Peyer's patch (tissue), 4 donors: Measurements from ENCODE around the gene HOXA3. TPM values are rescaled to one million over a fixed set of nuclear protein-coding genes. Genes with fewer than 3 reads are reported as not detected.

Experiments used
- DNase-seq, 3 donors: peaks; one replicate each; pipeline ENCODE4 v3.0.0-alpha.2; 2017 to 2019
- H3K27ac ChIP-seq, 4 donors: fragments of 200-600 bp; sonication (generic); one replicate each; pipeline ENCODE4 v1.5.1; 2016 to 2019
- H3K27me3 ChIP-seq, 2 donors: fragments of 200-600 bp; sonication (generic); one replicate each; pipeline ENCODE4 v1.5.1; 2019
- H3K36me3 ChIP-seq, 3 donors: fragments of 200-600 bp; sonication (generic); one replicate each; pipeline ENCODE4 v1.5.1; 2016 to 2019
- H3K4me1 ChIP-seq, 4 donors: fragments of 200-600 bp; sonication (generic); one replicate each; pipeline ENCODE4 v1.5.1; 2016 to 2019
- H3K4me3 ChIP-seq, 4 donors: fragments of 200-600 bp; sonication (generic); 1 replicate in 3 of 4; 2 replicates in 1 of 4; pipeline ENCODE4 v1.5.1; 2016 to 2019; ENCODE audit warnings: mild to moderate bottlenecking in 1 of 4
- H3K9me3 ChIP-seq, 4 donors: fragments of 200-600 bp; sonication (generic); one replicate each; pipeline ENCODE4 v1.5.1; 2016 to 2019; ENCODE audit warnings: mild to moderate bottlenecking in 1 of 4
- POLR2A ChIP-seq, 2 donors: fragments of 450-650 bp; IDR thresholded peaks; one replicate each; pipeline ENCODE4 v1.5.1; 2017; ENCODE audit warnings: antibody characterized with exemption in 2 of 2, mild to moderate bottlenecking in 2 of 2, moderate library complexity in 2 of 2
- total RNA-seq, 4 donors: library from RNA; depleted of rRNA; stranded (reverse); fragments of >200 nt; gene quantifications; one replicate each; pipeline ENCODE4 v1.1.0, GENCODE V29; 2016
- TF ChIP-seq, protein P1 (sequence below), 6 experiments: fragments of 450-650 bp in 4 of 6; fragments of 200-600 bp in 2 of 6; sonication (generic) in 1 of 6; IDR thresholded peaks; one replicate each; pipeline ENCODE4 v1.5.1; 2017 to 2019; ENCODE audit warnings: antibody characterized with exemption in 6 of 6, mild to moderate bottlenecking in 3 of 6, moderate library complexity in 1 of 6

HOXA3 gene
- total RNA-seq, 4 donors from 2014 or later = 6.7 to 21.2 (median 13.9) TPM

DNA sequence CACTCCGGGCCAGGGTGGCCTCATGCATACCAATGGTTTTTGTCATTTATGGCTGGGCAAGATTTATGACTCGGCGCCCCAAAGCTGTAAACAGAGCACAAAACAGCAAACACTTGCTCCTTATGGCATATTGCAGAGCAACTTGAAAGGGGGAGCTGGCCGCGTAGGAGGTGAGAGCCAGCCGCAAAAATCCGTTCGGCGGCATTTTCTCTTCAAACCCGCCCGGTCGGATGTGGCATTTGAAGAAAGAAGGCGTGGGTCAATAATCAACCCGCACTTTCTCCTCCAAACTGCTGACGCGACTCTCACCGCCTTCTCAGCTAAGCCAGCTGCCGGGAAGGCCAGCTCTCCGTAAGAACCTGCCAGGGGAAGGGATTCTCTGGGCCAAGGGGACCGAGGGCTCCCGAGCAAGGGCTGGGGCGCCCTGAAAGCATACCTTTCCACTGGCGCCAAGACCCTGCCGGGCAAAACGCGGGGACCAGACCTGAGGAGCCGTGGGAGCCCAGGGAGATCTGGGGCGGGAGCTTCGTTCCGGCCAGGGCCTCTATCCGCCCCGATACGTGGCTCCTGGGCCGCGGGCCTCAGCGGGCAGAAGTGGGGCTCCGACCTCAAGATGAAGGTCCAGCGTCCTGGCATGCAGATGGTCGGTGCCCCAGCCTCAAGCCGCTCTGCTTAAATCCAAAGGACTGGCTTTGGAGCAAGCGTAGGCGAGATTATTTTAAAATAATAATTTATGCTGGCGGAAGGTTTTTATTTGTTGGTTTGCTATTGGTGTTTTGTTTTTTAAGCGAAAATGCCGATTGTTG lies 37.0 kb downstream of the HOXA3 start:
- peak; percentile 29 to 37 for TF ChIP-seq POLR2A (IDR thresholded peaks at IDR 0.05)
- TF ChIP-seq, protein P1, sequence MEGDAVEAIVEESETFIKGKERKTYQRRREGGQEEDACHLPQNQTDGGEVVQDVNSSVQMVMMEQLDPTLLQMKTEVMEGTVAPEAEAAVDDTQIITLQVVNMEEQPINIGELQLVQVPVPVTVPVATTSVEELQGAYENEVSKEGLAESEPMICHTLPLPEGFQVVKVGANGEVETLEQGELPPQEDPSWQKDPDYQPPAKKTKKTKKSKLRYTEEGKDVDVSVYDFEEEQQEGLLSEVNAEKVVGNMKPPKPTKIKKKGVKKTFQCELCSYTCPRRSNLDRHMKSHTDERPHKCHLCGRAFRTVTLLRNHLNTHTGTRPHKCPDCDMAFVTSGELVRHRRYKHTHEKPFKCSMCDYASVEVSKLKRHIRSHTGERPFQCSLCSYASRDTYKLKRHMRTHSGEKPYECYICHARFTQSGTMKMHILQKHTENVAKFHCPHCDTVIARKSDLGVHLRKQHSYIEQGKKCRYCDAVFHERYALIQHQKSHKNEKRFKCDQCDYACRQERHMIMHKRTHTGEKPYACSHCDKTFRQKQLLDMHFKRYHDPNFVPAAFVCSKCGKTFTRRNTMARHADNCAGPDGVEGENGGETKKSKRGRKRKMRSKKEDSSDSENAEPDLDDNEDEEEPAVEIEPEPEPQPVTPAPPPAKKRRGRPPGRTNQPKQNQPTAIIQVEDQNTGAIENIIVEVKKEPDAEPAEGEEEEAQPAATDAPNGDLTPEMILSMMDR (IDR thresholded peaks at IDR 0.05) = no peak
- Histone ChIP-seq H3K4me1 (peaks cover 0 to 73% (median 0%) of the 10 kb centered on the region in 4 donors), H3K9me3 (no peaks in the 10 kb centered on the region), H3K27ac (peak overlapping the region; percentile 51 to 93 (median 85)), H3K4me3 (peak overlapping the region; percentile 13 to 60 (median 36)), H3K36me3 (no peaks in the 10 kb centered on the region), H3K27me3 (no peaks in the 10 kb centered on the region)
- peak in 2 of 3 donors; percentile 73 to 80 for DNase-seq

DNA sequence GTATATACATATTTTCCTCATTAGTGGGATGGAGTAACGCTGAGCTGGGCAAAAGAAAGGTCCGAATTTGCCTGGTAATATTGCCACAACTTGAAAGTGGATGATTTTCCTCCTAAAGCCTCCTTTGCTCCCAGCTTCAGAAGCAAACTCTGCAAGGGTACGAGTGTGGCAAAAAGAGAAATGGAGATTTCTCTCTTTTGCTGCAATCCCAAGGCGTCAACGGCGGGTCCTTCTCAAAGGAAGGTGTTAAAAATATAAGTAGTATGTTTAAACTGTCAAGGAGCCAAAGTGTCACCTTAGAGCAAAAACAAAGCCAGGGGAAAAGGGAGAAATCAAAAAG lies 37.5 kb downstream of the HOXA3 start:
- Histone ChIP-seq H3K36me3 (no peaks in the 10 kb centered on the region), H3K27ac (peak overlapping the region; percentile 51 to 93 (median 85)), H3K27me3 (no peaks in the 10 kb centered on the region), H3K4me1 (peaks cover 0 to 73% (median 0%) of the 10 kb centered on the region in 4 donors), H3K4me3 (peak overlapping the region in 3 of 4 donors; percentile 19 to 60 (median 54)), H3K9me3 (no peaks in the 10 kb centered on the region)
- TF ChIP-seq POLR2A (IDR thresholded peaks at IDR 0.05) = no peak
- TF ChIP-seq, protein P1 (IDR thresholded peaks at IDR 0.05) = no peak
- DNase-seq = no peak

DNA sequence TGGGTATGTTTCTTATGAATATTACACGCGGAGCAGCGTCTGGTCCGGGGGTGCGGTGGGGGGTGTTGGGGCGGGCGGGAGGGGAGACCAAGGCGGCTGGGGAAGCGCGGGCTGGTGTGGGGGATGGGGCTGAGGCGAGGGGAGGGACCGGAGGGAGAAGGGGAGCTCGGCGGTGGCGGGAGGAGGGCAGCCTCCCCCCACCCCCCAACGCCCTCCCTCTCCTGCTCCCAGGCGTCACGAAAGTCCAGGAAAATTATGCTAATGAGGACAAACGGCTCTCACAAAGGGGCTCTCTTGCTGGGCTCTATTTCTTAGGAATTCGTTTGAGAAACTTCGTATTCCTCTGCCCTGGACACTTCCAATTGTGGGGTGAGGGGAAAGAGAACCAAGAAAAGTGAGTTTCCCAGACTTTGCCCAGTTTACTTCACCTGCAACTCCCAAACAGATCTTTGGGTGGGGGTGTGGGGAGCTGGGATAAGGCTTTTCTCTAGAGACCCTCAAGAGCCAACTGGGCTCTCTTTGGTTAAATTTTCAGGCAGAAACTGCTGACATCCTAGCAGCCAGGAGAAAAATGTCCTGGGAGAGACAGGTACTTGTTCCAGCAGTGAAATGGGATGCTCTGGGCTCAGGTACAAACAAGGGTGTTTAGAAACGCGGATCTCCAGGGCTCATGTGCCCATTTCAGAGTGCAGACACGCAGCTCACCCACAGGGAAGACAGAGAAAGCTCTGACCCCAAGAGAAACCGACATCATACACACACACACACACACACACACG lies 38.2 kb downstream of the HOXA3 start:
- Histone ChIP-seq H3K27me3 (no peaks in the 10 kb centered on the region), H3K9me3 (no peaks in the 10 kb centered on the region), H3K27ac (peak overlapping the region; percentile 73 to 95 (median 84)), H3K36me3 (no peaks in the 10 kb centered on the region), H3K4me3 (peak overlapping the region; percentile 29 to 70 (median 46)), H3K4me1 (peaks cover 0 to 73% (median 0%) of the 10 kb centered on the region in 4 donors)
- TF ChIP-seq POLR2A (IDR thresholded peaks at IDR 0.05) = no peak
- TF ChIP-seq, protein P1 (IDR thresholded peaks at IDR 0.05) = no peak
- peak in 1 of 3 donors; percentile 69 for DNase-seq

DNA sequence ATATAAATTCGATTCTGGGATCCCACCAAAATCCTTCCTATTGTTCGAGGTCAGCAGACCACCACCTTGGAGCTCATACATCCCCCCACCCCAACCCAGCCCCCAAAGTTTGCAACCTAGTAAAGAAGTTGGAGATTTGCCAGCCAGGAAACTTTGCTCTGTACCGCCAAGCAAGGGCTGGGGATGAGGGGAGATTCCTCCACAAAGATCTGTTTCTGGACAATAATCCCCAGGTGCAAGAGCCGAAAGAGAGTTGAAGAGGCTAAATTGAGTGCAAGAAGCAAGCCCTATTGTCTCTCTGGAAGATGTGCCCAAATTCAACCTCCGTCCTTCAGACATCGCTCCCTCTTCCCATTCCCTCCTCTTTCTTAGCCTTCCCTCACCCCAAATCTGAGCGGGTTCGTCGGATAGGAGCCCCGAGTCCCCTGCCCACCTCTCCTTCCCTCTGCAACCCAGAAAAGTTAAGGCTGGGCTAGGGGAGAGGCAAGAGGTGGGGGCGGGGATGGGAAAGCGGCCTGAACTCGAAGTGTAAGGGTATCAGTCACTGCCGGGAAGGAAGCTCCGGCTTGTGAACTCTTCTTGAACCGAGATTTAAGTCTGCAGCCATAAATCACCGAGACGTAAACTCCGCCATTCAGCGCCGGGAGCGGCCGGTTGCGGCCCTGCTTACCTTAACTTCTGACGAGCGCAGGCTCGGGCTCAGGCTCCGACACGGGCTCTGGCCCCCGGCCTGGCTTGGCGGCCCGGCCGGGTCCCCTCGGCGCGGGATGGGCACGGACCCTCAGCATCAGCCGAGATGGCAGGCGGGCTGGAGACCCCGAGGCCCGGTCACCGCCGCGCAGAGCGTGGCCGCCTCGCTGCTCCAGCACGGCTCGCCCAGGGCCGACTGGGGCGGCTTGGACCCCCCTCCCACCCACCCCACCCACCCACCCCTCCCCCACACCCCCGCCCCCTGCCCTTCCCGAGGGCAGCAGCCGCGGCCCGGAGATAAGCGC lies 39.1 kb downstream of the HOXA3 start:
- Histone ChIP-seq H3K27me3 (no peaks in the 10 kb centered on the region), H3K9me3 (no peaks in the 10 kb centered on the region), H3K36me3 (no peaks in the 10 kb centered on the region), H3K27ac (peak overlapping the region; percentile 73 to 95 (median 84)), H3K4me3 (peak overlapping the region; percentile 29 to 70 (median 46)), H3K4me1 (peaks cover 0 to 70% (median 0%) of the 10 kb centered on the region in 4 donors)
- TF ChIP-seq POLR2A (IDR thresholded peaks at IDR 0.05) = peak in 1 of 2 donors; percentile 40
- TF ChIP-seq, protein P1 (IDR thresholded peaks at IDR 0.05) = no peak
- DNase-seq = peak in 2 of 3 donors; percentile 78 to 82

DNA sequence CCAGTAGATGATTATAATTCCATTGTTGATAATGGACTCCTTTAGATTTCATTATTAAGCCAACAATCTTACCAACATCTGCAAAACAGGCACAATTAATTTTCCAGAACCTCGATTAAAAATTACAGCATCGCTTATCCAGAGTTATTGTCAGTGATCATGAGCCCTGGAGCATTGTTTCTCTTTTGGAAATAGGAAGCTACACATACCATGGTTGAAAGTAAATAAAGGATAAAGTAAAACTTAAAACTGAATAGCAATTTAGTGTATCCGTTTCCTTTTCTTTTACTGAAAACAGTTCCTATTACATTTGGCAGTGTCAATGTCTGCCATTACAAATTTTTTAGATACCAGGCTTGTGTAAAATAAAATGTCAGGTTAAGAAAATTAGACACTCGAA lies 40.0 kb downstream of the HOXA3 start:
- no peak for DNase-seq
- H3K9me3 ChIP-seq = no peaks in the 10 kb centered on the region
- H3K4me1 ChIP-seq = peaks cover 0 to 61% (median 0%) of the 10 kb centered on the region in 4 donors
- TF ChIP-seq POLR2A (IDR thresholded peaks at IDR 0.05) = no peak
- TF ChIP-seq, protein P1 (IDR thresholded peaks at IDR 0.05) = no peak
- H3K27me3 ChIP-seq = no peaks in the 10 kb centered on the region
- peak overlapping the region in 3 of 4 donors; percentile 73 to 93 (median 75) for H3K27ac ChIP-seq
- no peaks in the 10 kb centered on the region for H3K36me3 ChIP-seq
- peak overlapping the region in 1 of 4 donors; percentile 64 for H3K4me3 ChIP-seq
